Esophagus muscularis mucosa (tissue), 4 donors: ENCODE data around the gene HEATR5B.

Source experiments
- EP300 ChIP-seq: sonication (generic); formaldehyde crosslinking; IDR thresholded peaks from one replicate; pipeline ENCODE4 v1.6.1; 2017; ENCODE audit warnings: antibody characterized with exemption
- POLR2A ChIP-seq: fragments of 450-650 bp; IDR thresholded peaks from one replicate; pipeline ENCODE4 v1.6.1; 2017; ENCODE audit warnings: antibody characterized with exemption, moderate library complexity, mild to moderate bottlenecking, low read depth
- POLR2AphosphoS5 ChIP-seq, 2 donors: sonication (generic); formaldehyde crosslinking; IDR thresholded peaks; one replicate each; pipeline ENCODE4 v1.6.1; 2017; ENCODE audit warnings: antibody characterized with exemption in 2 of 2
- TF ChIP-seq, protein P1 (sequence below), 3 experiments: fragments of 200-600 bp in 2 of 3; fragments of 450-650 bp in 1 of 3; sonication (generic) in 2 of 3; IDR thresholded peaks; one replicate each; pipeline ENCODE4 v1.5.1; 2017 to 2019; ENCODE audit warnings: antibody characterized with exemption in 3 of 3, mild to moderate bottlenecking in 2 of 3, moderate library complexity in 1 of 3

DNA sequence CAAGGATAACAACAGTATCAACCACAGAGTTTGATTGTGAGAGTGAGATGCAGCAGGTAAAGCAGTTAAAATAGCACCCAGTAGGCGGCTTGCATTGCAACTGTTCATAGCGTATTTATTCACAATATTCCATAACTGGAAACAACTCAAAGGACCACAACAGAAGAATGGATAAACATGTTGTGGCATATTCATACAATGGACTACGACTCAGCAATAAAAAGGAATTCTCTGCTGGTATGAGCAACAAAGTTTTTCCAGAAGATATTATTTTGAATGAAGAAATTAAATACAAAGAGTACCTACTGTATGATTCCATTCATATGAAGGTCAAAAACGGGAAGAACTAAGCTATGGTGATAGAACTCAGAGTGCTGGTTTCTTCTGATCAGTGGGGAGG is 25.4 kb upstream of the HEATR5B start:
- TF ChIP-seq, protein P1, sequence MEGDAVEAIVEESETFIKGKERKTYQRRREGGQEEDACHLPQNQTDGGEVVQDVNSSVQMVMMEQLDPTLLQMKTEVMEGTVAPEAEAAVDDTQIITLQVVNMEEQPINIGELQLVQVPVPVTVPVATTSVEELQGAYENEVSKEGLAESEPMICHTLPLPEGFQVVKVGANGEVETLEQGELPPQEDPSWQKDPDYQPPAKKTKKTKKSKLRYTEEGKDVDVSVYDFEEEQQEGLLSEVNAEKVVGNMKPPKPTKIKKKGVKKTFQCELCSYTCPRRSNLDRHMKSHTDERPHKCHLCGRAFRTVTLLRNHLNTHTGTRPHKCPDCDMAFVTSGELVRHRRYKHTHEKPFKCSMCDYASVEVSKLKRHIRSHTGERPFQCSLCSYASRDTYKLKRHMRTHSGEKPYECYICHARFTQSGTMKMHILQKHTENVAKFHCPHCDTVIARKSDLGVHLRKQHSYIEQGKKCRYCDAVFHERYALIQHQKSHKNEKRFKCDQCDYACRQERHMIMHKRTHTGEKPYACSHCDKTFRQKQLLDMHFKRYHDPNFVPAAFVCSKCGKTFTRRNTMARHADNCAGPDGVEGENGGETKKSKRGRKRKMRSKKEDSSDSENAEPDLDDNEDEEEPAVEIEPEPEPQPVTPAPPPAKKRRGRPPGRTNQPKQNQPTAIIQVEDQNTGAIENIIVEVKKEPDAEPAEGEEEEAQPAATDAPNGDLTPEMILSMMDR (IDR thresholded peaks at IDR 0.05) = no peak
- TF ChIP-seq EP300 = no peak
- no peak for TF ChIP-seq POLR2A
- TF ChIP-seq POLR2AphosphoS5 (IDR thresholded peaks at IDR 0.05) = no peak
